Nucleus accumbens (tissue), 56 donors: ENCODE data around the gene ATP2B1.
"Not testable (repeated sequence)": the region's sequence is repeated elsewhere in the genome, so short reads cannot be mapped to it uniquely, and the experiment has no call there.

Source experiments
- DNase-seq, 56 donors: peaks; one replicate each; lab custom pipeline; 2025; lab: John Stamatoyannopoulos, UW

The ATP2B1 gene

DNA sequence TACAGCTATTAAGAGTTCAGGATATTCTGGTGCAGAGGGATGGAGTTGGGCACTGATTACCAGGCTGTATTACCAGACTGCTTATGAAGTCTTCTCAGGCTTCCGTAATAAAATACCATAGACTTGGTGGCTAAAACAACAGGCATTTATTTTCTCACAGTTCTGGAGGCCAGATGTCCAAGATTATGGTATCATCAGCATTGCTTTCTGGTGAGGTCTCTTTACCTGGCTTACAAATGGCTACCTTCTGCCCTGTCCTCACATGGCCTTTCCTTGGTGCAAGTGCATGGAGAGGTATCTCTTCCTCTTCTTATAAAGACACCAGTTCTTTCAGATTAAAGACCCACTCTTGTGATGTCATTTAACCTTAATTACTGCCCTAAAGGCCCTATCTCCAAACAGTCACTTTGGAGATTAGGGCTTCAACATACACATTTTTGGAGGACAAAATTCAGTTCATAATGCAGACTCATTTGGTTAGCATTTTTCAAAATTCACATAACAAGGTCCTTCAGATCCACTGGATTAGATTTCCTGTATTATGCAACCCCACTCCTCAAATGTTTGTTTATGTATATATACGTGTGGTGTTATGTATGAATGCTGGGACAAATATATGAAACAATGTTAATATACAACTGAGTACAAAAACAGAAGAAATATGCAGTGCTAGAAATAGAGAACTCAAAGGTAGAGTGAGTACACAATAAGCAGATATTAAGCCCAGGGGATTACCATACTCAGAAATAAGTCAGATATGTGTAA is 9.3 kb upstream of the ATP2B1 start:
- DNase-seq = no peak

DNA sequence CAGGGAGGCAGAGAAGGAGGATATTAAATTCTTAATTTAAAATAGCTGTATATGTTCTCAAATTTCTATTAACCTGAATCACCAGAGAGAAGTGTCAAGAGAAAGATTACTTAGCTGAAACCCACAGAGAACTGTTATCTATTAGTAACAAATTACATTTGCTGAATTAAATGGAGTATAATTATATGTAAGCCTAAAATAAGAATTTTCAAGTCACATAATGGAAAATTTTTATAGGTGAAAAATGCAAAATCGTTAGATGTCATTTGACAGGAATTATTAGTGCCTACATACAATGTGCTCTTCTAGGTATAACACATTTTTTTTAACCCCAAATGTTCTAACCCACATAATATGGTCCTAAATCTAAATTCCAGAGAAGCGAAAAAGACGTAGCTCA is 4.1 kb upstream of the ATP2B1 start:
- DNase-seq = no peak

DNA sequence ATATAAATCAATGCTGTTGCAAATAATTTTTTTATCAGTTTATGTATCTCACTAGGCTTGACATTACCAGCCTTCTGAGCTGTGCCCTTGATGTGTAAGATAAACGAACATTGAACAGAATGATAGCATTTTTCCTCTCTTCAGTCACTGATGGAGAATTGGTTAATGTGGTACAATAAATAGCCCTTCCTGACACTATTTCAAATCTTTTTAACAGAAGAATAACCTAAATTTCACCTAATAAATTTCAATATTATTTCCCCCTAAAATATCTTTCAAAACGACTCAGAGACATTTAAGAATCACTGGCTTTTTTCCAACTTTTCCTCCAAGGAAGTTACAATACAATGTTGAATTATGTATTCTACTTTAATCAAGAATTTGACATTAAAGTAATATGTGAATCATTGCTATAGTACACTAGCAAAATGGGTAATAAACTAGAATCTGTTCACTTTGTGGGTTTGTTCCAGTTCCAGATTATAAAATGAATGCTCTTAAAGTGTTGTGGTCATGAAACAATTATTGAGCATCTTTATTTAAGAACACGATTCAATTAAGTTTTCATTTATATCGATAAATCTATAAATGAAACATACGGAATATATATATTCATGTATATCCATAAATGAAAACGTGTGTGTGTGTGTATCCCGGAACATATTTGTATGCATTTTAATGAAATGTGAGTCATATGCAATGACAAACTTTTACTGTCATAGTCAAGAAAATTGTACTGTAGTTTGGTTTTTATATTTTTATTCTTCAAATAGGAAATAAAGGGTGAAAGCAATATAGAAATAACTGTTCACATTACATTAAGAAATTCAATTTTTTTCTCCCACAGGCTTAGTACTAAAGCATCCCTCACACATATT is 2.5 kb upstream of the ATP2B1 start:
- DNase-seq = no peak

DNA sequence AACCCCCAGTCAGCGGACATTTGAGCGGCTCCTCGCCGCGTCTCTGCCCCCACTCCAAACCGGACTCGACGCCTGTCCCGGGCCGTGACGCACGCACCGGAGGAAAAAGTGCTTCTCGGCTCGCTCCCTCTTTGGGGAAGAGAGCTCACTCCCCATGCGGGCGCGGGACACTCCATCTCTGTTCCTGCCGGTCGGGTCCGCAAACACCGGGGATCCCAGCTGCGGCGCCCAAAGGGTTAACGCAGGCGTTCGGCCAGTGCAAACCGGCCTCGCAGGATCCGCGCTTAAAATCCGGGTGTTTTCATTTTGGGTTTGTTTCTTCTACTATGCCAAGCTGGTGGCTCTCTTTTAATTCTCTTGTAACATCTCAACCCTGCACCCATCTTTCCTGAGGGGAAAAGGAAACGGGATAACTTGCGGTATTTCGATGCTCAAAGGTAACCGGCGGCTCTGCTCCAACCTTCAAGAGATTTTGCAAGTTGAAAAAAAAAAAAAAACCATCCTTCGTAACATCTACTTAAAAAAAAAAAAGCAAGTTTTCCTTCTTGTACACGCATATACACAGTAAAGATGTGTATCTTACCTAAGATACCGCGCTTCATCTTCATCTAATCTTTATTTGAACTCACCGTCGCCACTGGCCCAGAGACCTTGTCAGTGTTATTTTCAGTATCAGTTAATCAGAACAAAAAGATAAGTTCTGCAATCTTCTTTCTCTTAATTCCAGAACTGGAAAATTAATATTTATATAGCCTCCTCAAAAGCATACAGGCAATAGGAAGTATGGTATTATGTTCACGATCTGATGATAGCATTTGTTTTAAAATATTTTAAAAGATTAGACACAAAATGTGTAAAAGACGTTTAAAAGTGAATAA is 1.6 kb upstream of the ATP2B1 start:
- peak in 29 of 56 donors; percentile 32 to 86 (median 72) for DNase-seq

DNA sequence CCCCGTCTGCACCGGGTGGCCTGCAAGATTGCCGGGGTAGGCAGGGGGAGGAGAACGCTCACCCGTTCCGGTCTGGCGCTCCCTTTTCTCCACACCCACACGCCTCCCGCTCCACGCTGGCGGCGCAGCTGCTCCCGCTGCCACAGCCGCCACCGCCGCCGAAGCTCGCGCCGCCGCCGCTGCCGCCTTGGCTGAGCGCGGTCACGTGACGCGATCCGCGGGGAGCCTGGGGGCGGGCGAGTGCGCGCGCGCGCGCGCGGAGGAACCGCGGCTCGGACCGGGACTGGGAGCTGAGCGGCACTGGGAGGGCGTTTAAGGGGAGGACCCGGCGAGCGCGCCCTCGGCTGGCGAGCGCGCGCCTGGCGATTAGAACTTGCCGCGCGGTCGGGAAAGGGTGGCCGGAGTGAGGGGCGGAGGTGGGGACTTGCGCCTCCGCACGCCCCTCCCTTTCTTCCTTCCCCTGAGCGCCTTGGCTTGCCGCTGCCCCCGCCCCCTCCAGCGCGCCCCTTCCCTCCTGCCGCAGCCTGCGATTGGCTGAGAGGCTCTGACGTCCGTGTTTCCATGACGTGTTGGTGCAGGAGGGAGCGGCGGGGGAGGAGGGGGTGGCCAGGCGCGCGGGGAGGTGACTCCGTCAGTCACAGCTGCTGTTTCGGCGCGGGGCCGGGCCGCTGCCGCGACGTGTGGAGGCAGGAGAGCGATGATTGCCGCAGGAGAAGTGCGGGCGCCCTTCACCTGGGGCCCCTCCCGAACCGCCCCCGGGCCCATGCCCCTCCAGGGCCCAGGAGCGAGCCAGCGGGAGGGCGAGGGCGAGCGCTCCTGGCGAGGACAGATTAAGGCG is 738 bp upstream of the ATP2B1 start:
- peak; percentile 73 to 100 (median 97) for DNase-seq

DNA sequence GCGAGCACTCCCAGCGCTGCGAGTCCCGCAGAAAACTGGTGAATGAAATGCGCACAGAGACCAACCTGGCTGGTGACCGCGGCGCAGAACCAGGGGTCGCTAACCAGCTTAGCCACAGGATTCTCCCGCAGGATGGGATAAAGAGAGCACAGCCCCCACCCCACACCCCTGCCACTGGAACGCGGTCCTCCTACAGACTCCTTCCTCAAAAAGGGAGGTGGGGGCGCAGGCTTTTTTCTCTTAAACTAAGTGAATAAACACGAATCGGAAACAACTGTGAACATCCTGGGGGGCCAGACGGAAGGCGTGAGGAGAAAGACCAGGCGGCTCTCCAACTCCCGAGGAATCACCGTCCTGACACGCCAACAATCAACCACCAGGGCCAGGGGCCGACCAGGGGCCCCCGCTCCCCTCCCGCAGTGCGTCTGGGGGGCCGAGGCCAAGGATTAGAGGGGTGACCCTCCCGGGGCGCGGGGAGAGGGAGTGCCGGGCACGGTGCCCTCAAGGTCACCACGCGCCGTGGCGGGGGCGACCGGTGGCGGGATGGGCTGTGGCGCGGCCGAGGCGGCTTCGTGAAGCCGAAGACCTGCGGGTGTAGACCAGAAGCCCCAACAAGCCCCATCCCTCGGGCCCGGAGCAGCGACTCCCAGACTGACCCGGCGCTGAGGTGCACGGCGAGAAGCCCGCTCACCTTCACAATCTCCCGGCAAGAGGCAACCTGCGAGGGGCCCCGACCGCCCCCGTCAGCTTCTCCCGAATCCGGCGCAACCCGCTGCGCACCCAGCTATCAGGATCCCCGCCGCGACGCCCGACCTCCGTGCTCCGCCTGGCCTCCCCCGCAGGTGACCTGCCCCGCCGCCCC is 704 bp downstream of the ATP2B1 start:
- peak in 28 of 56 donors; percentile 5 to 58 (median 33) for DNase-seq

DNA sequence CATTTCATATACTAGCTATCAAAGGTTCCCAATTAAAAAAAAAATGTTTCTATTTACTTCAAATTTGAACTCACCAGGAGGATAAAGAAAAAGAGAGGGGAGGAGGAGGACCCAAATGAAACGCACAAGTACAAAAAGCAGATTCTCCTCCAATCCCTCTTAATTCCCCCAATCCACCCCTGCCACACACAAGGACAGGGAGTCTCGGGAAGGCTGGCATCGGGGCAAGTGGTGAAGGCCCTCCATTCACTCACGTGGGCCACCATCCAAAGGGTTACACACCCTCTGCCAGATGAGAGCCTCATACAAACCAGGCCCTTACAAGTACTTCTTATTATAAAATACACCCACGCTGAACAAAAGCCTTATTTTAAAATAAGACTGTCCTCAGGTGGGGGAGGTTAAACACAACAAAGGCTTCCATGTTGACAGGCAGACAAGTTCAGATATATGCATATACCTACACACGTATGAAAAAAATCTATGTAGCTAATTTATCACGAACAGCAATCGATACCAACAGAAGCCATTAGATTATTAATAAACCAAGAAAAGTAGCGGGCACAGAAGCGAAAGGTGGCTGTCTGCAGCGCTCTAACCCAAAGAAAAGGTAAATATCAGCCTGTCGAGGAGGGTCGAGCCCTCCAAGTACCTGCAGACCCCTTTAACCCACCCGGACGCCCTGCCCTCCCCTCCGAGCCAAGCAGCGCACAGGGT is 1.5 kb downstream of the ATP2B1 start:
- DNase-seq = peak in 44 of 56 donors; percentile 3 to 65 (median 28)

DNA sequence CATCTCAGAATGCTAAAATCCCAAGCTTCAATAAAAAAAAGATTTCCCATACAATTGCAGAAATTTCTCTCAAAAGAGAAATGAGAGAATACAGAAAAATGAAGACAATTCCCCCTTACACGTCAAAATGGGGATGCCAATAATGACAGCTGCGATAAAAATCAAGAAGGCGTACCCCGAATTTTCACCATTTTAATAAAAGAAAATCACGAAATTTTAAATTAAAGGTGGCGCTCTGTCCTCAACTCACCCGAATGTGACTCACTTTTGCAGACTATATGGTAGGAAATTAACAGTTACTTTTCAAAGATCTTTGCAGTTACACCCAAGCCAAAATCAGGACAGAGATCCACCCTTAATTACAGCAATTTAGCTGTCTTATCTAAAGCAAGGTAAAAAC is 2.1 kb downstream of the ATP2B1 start:
- DNase-seq = no peak

DNA sequence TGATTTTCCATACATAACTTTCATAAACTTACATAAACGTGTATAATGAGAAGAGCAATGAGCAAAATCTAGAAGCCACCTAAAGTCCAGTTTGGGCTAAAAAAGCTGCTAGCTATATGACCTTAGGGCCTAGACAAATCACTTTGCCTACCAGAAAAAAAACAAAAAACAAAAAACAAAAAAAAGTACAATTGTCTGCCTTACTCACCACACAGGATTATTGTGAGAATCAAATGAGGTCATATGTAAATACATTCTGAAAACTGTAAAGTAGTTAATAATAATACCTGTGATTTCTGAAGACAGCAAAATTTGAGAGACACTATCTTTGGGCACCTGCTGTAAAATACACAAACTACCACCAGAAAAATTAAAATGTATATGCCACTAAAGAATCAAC is 4.2 kb downstream of the ATP2B1 start:
- no peak for DNase-seq

DNA sequence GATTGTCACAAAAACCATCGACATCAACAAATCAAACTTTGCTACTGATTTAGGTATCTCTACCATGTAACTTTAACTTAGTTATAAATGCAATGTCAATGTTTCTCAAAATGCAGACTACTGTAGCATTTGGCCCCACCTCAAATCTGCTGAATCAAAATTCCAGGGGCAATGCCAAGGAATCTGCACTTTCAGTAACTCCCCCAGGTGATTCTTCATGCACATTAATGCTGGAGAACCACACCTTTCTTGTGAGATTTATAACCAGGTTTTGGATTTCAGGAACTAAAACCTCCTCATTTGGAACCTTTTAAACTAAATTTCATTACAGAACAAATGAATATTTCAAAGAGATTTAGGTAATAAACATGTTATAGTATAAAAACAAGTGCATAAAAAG is 4.9 kb downstream of the ATP2B1 start:
- DNase-seq = no peak

DNA sequence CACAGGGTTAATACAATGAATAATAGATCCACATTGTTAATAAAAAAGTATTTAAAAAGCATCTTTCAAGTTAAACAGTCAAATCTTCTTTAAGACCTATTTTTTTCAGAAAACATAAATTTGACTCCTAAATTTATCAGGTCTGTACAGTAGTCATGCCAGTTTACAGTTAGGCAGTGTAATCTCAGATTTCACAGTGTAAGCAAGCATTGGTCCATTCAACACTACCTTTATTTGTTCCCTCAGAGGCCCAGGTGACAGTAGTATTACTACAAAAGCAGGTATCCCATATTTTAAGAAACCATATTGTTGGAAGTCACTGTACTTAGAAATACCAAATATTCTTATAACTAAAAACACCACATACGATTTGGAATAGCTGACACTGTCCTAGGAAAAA is 6.1 kb downstream of the ATP2B1 start:
- DNase-seq = no peak

DNA sequence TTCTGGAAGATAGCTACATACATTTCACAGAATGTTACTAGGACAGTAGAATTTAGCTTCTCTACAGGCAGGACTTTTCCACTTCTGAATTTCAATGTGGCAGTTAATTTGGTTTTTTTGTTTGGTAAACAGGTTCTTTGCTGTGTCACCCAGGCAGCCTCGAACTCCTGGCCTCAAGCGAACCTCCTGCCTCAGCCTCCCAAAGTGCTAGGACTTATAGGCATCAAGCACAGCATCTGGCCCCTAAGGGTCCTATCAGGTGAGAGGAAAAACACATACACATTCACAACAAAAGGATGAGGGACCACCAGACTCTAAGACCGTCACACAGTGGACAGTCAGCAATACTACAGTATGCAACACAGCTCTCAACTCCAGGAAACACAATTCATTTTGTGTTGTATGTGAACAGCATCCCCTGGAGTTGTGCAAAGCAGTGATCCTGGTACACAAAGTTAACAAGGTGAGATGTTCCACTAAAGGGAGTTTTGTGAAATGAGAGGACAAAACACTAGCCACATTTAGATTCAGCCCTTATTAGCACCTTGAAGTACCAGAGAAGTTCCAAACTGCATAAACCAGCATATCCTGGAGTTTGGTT is 6.9 kb downstream of the ATP2B1 start:
- DNase-seq = no peak

DNA sequence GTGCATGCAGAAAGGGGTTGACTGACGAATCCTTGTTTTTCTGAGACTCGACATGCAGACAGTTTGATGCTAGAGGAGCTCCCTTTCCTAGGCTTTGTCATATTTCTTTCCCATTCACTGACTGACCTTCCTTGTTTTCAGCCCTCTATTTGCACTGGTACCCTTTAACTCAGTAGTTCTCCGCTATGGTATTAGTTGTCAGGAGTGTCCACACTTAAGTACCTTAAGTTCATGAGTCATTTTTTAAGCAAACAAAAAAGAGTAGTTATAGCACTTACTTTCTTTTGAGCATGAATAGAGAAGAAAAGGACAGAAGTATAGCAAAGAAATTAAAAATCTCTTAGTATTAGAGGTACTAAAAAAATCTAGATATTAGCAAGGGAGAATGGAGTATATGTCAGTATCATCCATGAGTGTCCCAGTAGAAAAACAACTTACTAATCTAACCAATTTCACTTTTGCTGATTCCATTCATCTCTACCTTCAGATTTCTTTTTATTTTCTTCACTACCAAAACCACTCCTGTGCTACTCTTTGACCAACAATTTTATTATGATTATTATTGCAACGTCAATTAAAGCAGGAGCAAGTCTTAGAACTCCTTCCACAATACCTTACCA is 8.3 kb downstream of the ATP2B1 start:
- DNase-seq = no peak

DNA sequence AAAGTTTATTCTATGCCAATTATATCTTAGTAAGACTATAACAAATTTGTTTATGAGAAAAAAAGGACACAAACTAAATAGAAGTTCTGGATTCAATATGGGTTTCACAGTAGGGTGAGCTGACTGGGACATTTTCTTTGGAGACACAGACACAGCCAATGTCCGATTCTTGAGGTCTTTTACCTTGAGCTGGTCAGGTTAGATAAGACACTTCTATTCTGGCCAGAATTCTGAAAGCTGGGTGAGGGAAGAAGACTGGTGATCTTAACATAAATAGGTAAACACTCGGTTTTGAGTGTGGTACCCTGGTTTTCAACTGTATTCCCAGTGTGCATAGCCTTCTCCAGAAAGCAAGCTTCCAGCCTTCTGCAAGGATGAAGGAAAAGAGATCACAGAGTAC is 10.0 kb downstream of the ATP2B1 start:
- DNase-seq = no peak

DNA sequence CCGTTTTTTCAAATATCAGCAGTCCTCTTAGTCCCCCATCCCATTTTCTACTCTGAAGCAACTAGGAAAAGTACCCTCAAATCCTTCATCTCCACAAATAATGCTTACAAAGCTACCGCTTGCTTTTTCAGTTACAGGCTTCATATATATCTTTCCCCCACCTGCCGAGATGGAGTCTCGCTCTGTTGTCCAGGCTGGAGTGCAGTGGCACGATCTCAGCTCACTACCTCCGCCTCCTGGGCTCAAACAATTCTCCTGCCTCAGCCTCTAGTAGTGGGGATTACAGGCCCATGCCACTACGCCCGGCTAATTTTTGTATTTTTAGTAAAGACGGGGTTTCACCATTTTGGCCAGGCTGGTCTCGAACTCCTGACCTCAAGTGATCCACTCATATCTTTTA is 10.9 kb downstream of the ATP2B1 start:
- DNase-seq = not testable (repeated sequence)

DNA sequence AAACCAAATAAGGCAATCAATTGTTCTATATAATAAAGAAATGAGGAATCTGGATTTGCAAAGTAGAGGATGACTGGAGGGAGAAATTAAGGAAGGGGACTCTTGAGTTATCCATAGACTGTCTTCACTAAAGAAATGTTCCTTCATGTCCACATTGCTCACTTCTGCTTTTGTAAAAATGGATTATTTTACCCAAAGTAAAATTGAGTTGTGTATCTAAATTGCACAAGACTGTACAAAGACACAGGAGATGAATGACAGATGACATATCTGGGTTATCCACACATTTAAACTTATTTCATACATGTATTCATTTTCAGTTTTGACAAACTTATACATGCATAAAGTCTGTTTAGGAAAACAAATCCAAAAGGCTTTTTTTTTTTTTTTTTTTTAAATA is 11.3 kb downstream of the ATP2B1 start:
- no peak for DNase-seq

DNA sequence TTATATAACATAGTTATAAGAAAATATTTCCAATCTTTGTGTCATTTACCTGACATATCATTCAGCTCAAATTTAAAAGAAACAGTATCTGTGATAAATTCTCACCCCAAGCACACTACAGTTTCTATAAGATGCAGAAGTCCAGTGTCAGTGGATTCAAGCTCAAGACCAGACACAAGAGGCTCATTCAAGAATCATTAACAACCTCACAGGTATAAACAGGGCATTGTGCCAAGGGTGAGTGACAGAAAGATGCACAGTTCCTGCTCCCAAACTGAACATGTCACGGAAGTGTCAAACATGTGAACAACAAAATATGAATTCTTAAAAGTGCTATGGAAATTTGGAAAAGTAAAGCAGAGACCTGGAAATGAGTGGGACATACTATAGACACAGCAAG is 12.8 kb downstream of the ATP2B1 start:
- no peak for DNase-seq
